Activated CD4-positive, alpha-beta T cell treated with anti-CD3 and anti-CD28 coated beads, Interleukin-2, amount 50 U/mL, for 1 hour (primary cell): ENCODE data around the gene EPHB2.

ENCODE experiments used
- DNase-seq: peaks from one replicate; pipeline ENCODE4 v3.0.0-alpha.2; 2020

The EPHB2 gene

GRCh38 chr1:22722901-22723550 lies 12.4 kb downstream of the EPHB2 start:
- no peak for DNase-seq

- no peak for DNase-seq
These were observed 17.2 kb downstream of the EPHB2 start for GRCh38 chr1:22727873-22728272.

- DNase-seq = no peak
These were observed 18.2 kb downstream of the EPHB2 start for GRCh38 chr1:22728751-22729399.

GRCh38 chr1:22729400-22729773 lies 18.7 kb downstream of the EPHB2 start:
- no peak for DNase-seq

- DNase-seq = no peak
These were observed 19.3 kb downstream of the EPHB2 start for GRCh38 chr1:22729912-22730311.

- no peak for DNase-seq
These were observed 21.5 kb downstream of the EPHB2 start for GRCh38 chr1:22731924-22732720.

- DNase-seq = no peak
These were observed 23.0 kb downstream of the EPHB2 start for GRCh38 chr1:22733643-22734042.

GRCh38 chr1:22736501-22737080 lies 26.0 kb downstream of the EPHB2 start:
- DNase-seq = no peak

GRCh38 chr1:22737374-22738068 lies 26.9 kb downstream of the EPHB2 start:
- DNase-seq = no peak

- DNase-seq = no peak
These were observed 27.4 kb downstream of the EPHB2 start for GRCh38 chr1:22738069-22738435.

GRCh38 chr1:22738522-22738921 lies 27.9 kb downstream of the EPHB2 start:
- no peak for DNase-seq

- no peak for DNase-seq
These were observed 29.2 kb downstream of the EPHB2 start for GRCh38 chr1:22739648-22740385.

GRCh38 chr1:22741118-22741517 lies 30.5 kb downstream of the EPHB2 start:
- DNase-seq = no peak

GRCh38 chr1:22745669-22746585 lies 35.3 kb downstream of the EPHB2 start:
- DNase-seq = no peak

- DNase-seq = no peak
These were observed 36.5 kb downstream of the EPHB2 start for GRCh38 chr1:22747021-22747734.

- DNase-seq = no peak
These were observed 37.1 kb downstream of the EPHB2 start for GRCh38 chr1:22747735-22748073.

GRCh38 chr1:22749503-22749902 lies 38.9 kb downstream of the EPHB2 start:
- no peak for DNase-seq

GRCh38 chr1:22749919-22750684 lies 39.5 kb downstream of the EPHB2 start:
- DNase-seq = no peak

- DNase-seq = no peak
These were observed 40.0 kb downstream of the EPHB2 start for GRCh38 chr1:22750685-22751051.

- DNase-seq = no peak
These were observed 40.5 kb downstream of the EPHB2 start for GRCh38 chr1:22751124-22751531.
